Cerebellar nuclear complex (tissue), 1 donor: ENCODE data around the gene PLEKHG2.
A peak's percentile ranks its signal among the peaks of the same experiment; 100 is the strongest.

Source experiments
- DNase-seq, 2 experiments: peaks; one replicate each; lab custom pipeline; 2025; lab: John Stamatoyannopoulos, UW

The PLEKHG2 gene

GRCh38 chr19:39385629-39386411, 26.6 kb upstream of the PLEKHG2 start:
- DNase-seq: no peak

GRCh38 chr19:39386557-39386956, 25.9 kb upstream of the PLEKHG2 start:
- DNase-seq: no peak

GRCh38 chr19:39388657-39389056, 23.8 kb upstream of the PLEKHG2 start:
- DNase-seq: no peak

GRCh38 chr19:39389631-39390414, 22.6 kb upstream of the PLEKHG2 start:
- DNase-seq: no peak

- peak; percentile 39 to 51 for DNase-seq
Observed at GRCh38 chr19:39390451-39390750, 22.1 kb upstream of the PLEKHG2 start.

GRCh38 chr19:39390751-39391437, 21.6 kb upstream of the PLEKHG2 start, which contains the start of the genes MED29 and PAF1:
TSS of gene MED29 (plus strand) at chr19:39391378. CDS start at chr19:39391423, 45 bp downstream.
TSS of gene PAF1 (minus strand) at chr19:39391106. CDS start at chr19:39390864, 242 bp downstream.
- DNase-seq: peak; percentile 99 to 100

- no peak for DNase-seq
Observed at GRCh38 chr19:39397360-39398296, 14.8 kb upstream of the PLEKHG2 start.

- no peak for DNase-seq
Observed at GRCh38 chr19:39398297-39398864, 14.1 kb upstream of the PLEKHG2 start.

- DNase-seq: no peak
Observed at GRCh38 chr19:39399668-39400050, 12.8 kb upstream of the PLEKHG2 start.

GRCh38 chr19:39400061-39400460, 12.4 kb upstream of the PLEKHG2 start:
- DNase-seq: no peak

- DNase-seq: no peak
Observed at GRCh38 chr19:39401070-39401548, 11.4 kb upstream of the PLEKHG2 start.

- no peak for DNase-seq
Observed at GRCh38 chr19:39401549-39402345, 10.7 kb upstream of the PLEKHG2 start.

- DNase-seq: peak in 1 of 2 experiments; percentile 61
Observed at GRCh38 chr19:39402346-39403300, 9.8 kb upstream of the PLEKHG2 start.

- no peak for DNase-seq
Observed at GRCh38 chr19:39403331-39404312, 8.8 kb upstream of the PLEKHG2 start.

GRCh38 chr19:39405261-39405957, 7.1 kb upstream of the PLEKHG2 start:
- no peak for DNase-seq

GRCh38 chr19:39405958-39406655, 6.4 kb upstream of the PLEKHG2 start:
- DNase-seq: peak in 1 of 2 experiments; percentile 5
